Measurements from ENCODE around the gene SRRM3. TPM values are rescaled to one million over a fixed set of nuclear protein-coding genes. Genes with fewer than 3 reads are reported as not detected.

SRRM3 gene
- total and polyA plus RNA-seq, 9 of the 15 experiments (the other 6 are each of a cell fraction or from before 2014, with no cell fraction given) = 0.04 to 0.91 (median 0.46) TPM; not detected in 2

GRCh38 chr7:76303202-76304147, 101.8 kb downstream of the SRRM3 start (continued):
- TF ChIP-seq MYNN (IDR thresholded peaks at IDR 0.05) = peak; percentile 66; the same call in 1 of the 2 replicates
- no peak for TF ChIP-seq MYNN (CRISPR knock-in tag; IDR thresholded peaks at IDR 0.05)
- TF ChIP-seq ZBED1 (IDR thresholded peaks at IDR 0.05) = no peak; the same call in 1 of the 2 replicates
- TF ChIP-seq BRD4 (IDR thresholded peaks at IDR 0.05) = no peak
- TF ChIP-seq ZNF134 (CRISPR knock-in tag; conservative IDR thresholded peaks at IDR 0.05) = 0 out of 2 replicates have a peak, but pooled peaks have one; percentile 12
- peak; percentile 79 for TF ChIP-seq HNRNPLL (IDR thresholded peaks at IDR 0.05; ENCODE audit: low read depth, low read length, poor library complexity, severe bottlenecking)
- peak; percentile 75; the same call in 1 of the 2 replicates for TF ChIP-seq POLR2AphosphoS5 (IDR thresholded peaks at IDR 0.05; ENCODE audit: control insufficient read depth, insufficient read depth, low read depth, low read length)
- TF ChIP-seq USF1 (CRISPR knock-in tag; IDR thresholded peaks at IDR 0.05) = no peak
- no peak for TF ChIP-seq PURB (CRISPR knock-in tag; IDR thresholded peaks at IDR 0.05; ENCODE audit: low read depth)
- no peak; the same call in 1 of the 2 replicates for TF ChIP-seq DMBX1 (CRISPR knock-in tag; IDR thresholded peaks at IDR 0.05; ENCODE audit: borderline replicate concordance)
- TF ChIP-seq HOMEZ (CRISPR knock-in tag; IDR thresholded peaks at IDR 0.05) = no peak
- TF ChIP-seq PPARD (CRISPR knock-in tag; IDR thresholded peaks at IDR 0.05) = no peak
- TF ChIP-seq TCFL5 (CRISPR knock-in tag; conservative IDR thresholded peaks at IDR 0.05) = no peak
- no peak for TF ChIP-seq COPS2 (conservative IDR thresholded peaks at IDR 0.05)
- no peak for TF ChIP-seq ZNF830 (CRISPR knock-in tag; IDR thresholded peaks at IDR 0.05)
- no peak for TF ChIP-seq SMARCA5 (IDR thresholded peaks at IDR 0.05)
- TF ChIP-seq CC2D1A (IDR thresholded peaks at IDR 0.05) = no peak
- TF ChIP-seq E2F5 (CRISPR knock-in tag; IDR thresholded peaks at IDR 0.05) = no peak
- TF ChIP-seq ZMIZ1 (IDR thresholded peaks at IDR 0.05; ENCODE audit: low read depth in 2 of 2, low read length in 2 of 2) = no peak
- no peak for TF ChIP-seq NR2C1 (IDR thresholded peaks at IDR 0.05)
- no peak for TF ChIP-seq NR2C1 (tag; IDR thresholded peaks at IDR 0.05)

Data from K562 (cell line).